ENCODE measurements around the gene TGFBR1.
A peak's percentile ranks its signal among the peaks of the same experiment; 100 is the strongest.
"Not testable (repeated sequence)": the region's sequence is repeated elsewhere in the genome, so short reads cannot be mapped to it uniquely, and the experiment has no call there.

The TGFBR1 gene

DNA sequence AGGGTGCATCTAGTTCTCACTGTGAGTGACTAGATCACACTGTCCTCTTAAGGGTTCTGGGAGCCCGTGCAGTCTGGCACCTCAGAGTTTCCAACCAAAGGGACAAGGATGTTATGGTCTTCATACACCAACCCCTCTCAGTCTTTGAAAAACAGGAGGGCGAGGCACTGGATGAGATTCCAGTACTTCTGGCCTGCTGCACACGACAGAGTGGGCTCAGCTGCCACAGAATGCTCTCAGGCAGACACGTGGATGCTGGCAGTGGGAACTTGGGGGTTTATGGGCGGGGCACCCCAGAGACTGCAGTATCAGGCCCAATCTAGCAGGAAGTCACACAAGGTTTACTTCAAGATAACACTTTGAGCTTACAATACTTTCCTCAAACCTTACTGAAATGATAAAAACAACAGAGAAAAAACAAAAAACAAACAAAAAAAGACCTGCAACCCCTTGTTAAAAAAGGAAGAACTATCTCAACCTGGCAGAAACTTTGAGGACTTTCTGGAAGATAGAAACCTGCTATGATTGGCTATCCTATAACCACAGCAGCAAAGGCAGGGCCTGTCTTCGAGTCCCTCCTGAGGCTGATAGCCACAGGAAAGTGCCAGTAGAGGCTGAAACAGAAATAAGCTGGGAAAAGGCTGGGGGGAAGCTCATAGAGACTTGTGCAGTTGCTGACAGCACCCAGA, 28.3 kb upstream of the TGFBR1 start:
- DNase-seq: peak; percentile 62

DNA sequence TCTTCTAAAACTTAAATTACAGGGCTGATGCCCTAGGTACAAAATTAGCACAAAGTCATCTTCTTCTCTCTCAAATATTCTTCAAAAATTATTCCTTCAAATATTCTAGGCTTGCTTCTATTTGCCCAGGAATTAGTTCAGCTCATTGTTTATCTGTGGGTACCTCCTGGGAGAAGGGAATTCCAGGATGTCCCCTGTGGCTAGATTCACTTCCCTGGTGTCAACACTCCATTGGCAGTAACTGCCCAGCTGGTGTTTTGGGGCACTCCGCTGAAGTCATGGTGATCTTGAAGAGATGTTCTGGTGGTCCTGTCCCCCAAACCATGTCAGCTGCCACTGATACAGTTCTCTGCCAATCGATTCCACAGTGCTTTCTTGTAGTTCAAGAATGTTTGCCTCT, 26.2 kb upstream of the TGFBR1 start:
- DNase-seq: no peak

GRCh38 chr9:99079542-99079941, 25.4 kb upstream of the TGFBR1 start:
- no peak for DNase-seq

DNA sequence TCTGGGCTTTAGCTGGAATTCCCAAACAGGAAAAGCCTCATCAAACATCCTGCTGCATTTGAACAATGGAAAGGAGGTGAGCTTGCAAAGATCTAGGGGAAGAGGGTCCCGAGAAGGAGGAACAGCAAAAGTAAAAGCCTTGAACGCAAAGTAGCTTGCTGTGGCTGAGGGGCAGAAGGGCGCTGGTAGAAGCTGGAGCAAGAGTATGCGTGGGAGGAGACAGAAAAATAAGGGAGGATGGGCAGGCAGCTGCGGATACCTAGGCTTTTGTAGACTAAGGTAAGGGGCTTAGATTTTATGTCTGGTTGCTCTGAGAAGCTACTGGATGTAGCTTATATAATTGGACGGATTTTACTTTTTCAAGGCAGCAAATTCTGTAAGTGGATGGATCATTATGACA, 21.9 kb upstream of the TGFBR1 start:
- DNase-seq: no peak

GRCh38 chr9:99085949-99086948, 18.7 kb upstream of the TGFBR1 start:
- no peak for DNase-seq

GRCh38 chr9:99087462-99087861, 17.5 kb upstream of the TGFBR1 start:
- DNase-seq: no peak

DNA sequence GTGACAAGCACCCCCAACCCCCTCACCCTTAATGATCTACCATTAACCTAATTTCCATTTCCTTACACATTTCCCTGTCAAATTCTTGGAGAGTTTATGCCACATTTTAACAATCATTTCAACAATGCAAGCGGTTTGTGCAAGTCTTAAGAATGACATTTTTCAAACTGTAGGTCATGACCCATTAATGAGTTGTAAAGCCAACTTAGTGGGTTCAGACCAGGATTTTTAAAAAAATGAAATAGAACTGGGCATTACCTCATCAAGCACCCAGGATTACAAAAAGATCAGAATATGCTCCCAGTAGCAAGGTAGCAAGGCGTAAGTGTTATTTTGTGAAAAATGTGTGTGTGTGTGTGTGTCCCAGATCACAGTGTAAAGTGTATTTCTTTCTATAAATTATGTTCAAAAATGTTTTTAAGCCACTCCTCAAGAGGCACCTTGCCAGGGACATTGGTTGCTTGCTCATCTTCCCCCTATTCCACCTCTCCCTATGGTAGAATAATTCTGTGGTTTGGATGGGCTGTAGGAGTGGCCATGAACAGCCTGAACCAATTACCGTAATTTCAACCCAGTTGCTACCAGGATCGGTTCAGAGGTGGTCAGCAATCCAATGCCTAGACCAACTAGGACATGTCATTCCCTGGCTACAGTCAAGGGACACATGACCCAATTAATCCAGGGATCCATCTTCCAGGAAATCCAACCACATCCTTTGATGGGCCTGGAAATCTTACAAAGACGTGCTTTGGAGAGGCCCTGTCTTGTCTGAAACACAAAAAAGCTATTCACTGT, 14.4 kb upstream of the TGFBR1 start:
- no peak for DNase-seq

- DNase-seq: peak; percentile 48
Observed at GRCh38 chr9:99092643-99093491, 12.0 kb upstream of the TGFBR1 start.

DNA sequence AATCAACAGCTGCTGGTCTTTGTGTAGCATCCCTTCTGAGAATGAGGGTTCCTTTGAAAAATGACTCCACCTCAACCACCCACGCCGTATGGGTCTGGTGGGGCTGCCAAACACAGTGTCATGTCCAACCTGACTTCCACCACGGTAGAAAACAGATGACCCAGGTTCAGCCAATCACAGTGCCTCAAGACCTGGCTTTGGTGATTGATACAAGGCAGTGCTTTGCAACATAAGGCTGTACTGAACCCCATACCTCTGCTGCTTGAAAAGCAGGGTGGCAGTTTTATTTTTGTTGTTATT, 11.5 kb upstream of the TGFBR1 start:
- DNase-seq: no peak

DNA sequence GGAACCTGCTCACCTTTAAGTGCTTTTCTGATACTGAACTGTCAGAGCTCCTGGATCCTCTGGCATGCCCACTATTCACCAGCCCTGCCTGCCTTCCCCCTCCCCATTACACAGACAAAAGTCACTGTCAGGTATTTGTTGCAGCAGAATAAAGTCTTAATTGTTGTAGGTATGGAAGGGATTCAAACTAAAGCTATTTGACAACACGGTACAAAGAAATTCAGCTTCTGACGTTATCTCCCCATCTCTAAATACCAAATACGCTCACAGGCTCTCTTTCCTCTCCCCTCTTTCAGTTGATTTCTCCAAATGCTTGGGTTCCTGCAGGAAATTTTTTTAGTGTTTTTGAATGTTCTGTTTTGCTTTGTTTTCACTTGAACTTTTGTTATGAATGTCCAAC, 9.3 kb upstream of the TGFBR1 start:
- DNase-seq: no peak

DNA sequence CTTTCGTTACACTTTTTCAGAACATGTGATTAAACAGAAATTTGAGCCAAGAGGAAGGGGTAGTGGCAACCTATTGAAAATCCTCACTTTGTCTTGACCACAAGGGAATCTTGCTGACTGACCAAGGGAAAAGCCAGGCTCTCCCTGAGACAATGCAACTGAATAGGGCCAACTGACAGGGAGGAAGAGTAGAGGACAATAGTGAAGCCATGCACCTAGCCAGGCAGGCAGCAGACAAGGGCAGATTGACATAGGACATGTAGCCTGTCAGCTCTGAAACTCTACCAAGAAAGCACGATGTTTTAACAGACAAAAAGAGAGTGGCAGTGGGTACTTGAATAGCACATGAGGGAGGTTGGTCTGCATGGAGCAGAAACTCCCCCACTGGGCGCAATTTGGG, 8.5 kb upstream of the TGFBR1 start:
- DNase-seq: no peak

DNA sequence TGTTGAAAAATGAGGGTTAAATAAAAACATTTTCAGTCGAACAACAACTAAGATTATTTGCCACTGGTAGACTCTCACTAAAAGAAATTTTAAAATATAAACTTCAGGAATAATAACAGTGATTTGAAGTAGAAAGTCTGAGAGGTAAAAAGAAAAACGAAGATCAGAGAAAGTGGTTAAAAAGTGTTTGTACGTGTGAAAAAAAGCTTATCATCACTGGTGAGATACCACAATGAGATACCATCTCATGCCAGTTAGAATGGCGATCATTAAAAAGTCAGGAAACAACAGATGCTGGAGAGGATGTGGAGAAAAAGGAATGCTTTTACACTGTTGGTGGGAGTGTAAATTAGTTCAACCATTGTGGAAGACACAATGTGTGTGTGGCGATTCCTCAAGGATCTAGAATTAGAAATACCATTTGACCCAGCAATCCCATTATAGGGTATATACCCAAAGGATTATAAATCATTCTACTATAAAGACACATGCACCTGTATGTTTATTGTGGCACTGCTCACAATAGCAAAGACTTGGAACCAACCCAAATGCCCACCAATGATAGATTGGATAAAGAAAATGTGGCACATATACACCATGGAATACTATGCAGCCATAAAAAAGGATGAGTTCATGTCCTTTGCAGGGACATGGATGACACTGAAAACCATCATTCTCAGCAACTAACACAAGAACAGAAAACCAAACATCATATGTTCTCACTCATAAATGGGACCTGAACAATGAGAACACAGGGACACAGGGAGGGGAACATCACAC, 4.9 kb upstream of the TGFBR1 start:
- not testable (repeated sequence) for DNase-seq

DNA sequence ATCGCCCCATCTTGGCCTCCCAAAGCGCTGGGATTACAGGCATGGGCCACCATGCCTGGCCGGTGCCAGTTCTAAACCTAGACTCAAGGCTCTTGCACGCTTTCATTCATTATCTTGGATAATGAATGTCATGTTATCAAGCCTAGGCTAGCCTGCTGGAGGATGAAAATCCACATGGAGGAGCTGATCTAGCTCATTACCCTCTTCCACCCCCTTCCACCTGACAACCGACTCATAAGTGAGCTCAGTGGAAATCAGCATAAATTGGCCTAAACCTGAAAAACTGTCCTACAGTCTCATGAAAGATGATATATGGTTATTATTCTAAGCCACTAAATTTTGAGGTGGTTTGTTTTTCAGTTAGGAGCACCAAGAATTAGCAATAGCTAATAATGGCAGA, 3.6 kb upstream of the TGFBR1 start:
- no peak for DNase-seq

DNA sequence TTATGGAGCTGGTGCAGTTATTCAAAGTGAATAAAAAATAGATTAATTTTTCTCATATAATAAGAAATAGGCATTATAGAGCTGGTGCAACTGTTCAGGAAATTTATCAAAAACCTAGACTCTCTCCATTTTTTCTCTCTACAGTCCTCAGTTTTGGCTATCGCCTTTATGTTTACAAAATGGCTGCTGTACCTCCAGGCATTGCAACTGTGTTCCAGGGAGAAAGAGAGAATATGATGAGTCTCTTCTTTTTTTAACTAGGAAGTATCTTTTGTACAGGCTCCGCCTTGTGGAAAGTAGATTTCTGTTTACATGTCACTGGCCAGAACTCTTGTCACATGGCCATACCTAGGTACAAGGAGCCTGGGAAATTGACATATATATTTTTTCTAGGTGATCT, 3.1 kb upstream of the TGFBR1 start:
- DNase-seq: no peak

- no peak for DNase-seq
Observed at GRCh38 chr9:99103054-99103895, 1.6 kb upstream of the TGFBR1 start.

DNA sequence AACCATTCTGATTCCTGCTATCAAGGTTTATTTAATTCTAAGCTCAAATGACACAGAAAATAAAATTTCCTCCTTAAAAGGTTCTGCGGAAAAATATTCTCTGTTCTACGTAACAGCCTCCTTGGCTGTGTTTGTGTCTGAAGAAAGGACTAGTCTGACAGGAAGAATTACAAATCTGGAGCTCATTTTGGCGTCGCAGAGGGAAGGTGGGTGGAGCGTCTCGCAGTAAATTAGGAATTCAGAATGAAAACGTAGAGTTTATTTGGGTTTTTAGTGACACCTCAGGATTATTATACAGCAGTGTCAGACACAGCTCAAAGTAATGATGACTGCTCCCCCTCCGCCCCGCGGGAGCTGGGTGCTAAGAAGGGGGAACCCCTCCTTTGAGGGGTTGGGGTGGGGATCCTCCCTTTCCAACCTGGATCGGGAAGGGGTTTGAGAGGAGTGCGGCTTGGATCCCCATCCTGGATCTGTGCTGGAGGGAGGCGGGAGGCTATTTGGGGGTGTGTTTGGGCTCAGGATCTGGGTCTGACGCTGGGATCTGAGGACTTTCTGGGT, 933 bp upstream of the TGFBR1 start:
- DNase-seq: no peak

- no peak for DNase-seq
Observed at GRCh38 chr9:99105152-99106043, 485 bp downstream of the TGFBR1 start.

GRCh38 chr9:99106044-99106375, 1.1 kb downstream of the TGFBR1 start:
- no peak for DNase-seq

DNA sequence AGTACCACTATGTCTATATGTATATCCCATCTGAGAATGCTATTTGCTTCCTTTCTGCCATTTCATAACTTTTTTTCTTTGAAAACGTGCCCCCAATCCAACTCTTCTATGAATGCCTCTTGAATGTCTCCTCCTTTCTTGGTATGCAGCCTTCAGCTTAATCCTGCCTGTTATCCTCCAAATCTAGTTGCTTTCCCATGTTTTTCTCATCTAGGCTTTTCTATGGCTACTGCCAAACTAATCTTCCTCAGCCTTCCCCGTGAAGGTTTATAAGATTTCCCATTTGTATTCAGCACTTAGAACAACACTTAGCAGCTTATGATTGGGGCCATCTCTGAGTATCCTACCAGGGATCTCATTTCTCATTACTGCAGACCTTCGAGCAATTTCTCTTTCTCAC, 2.5 kb downstream of the TGFBR1 start:
- DNase-seq: no peak

- DNase-seq: no peak
Observed at GRCh38 chr9:99108131-99108530, 3.2 kb downstream of the TGFBR1 start.
